Prostate gland (tissue), 2 donors: ENCODE measurements around the gene DDX53.

Experiments
- CTCF ChIP-seq, 4 experiments: fragments of 200-600 bp in 2 of 4; fragments of 450-650 bp in 2 of 4; sonication (generic) in 2 of 4; IDR thresholded peaks; 1 replicate in 3 of 4; 2 replicates in 1 of 4; pipeline ENCODE4 v1.5.1; 2016 to 2019; ENCODE audit warnings: antibody characterized with exemption in 4 of 4, mild to moderate bottlenecking in 2 of 4, moderate library complexity in 2 of 4
- POLR2A ChIP-seq: fragments of 450-650 bp; IDR thresholded peaks from one replicate; pipeline ENCODE4 v1.6.1; 2016; ENCODE audit warnings: antibody characterized with exemption, mild to moderate bottlenecking
- POLR2AphosphoS5 ChIP-seq: sonication (generic); formaldehyde crosslinking; IDR thresholded peaks from one replicate; pipeline ENCODE4 v1.6.1; 2017; ENCODE audit warnings: antibody characterized with exemption

DNA sequence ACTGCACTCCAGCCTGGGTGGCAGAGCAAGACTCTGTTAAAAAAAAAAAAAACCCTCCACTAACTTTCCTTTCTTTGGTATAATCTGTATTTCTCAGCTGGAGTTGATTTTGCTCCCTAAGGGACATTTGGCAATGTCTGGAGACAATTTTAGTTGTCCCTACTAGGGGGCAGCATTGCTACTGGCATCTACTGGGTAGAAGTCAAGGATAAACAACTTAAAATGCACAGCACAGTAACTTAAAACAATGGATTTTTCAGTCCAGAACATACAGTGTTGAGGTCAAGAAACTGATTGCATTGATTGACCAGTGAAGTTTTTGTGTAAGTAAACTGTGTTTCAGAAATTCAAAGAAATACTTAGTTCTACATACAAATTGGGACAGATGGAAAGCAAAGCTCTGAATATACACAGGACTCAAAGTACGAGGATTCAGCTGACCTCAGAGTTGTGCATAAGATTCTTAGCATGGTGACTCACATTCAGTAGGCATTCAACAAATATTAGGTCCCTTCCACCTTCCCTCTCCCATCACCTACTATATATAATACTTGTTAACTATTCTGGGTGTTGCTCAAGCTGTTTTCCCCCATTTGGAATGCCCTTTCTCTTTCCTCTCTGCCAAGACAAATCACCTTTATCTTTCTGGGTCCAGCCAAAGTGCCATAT is 8.8 kb downstream of the DDX53 start:
- TF ChIP-seq CTCF (IDR thresholded peaks at IDR 0.05) (peak in 2 of 4 experiments; percentile 16 to 19), POLR2AphosphoS5 (no peak), POLR2A (no peak)
